ENCODE results near the gene FOXC1.
A peak's percentile ranks its signal among the peaks of the same experiment; 100 is the strongest.

The FOXC1 gene

GRCh38 chr6:1600063-1600763 is 9.5 kb upstream of the FOXC1 start:
- DNase-seq = no peak

- DNase-seq = no peak
These were observed 9.0 kb upstream of the FOXC1 start for GRCh38 chr6:1600764-1601157.

DNA sequence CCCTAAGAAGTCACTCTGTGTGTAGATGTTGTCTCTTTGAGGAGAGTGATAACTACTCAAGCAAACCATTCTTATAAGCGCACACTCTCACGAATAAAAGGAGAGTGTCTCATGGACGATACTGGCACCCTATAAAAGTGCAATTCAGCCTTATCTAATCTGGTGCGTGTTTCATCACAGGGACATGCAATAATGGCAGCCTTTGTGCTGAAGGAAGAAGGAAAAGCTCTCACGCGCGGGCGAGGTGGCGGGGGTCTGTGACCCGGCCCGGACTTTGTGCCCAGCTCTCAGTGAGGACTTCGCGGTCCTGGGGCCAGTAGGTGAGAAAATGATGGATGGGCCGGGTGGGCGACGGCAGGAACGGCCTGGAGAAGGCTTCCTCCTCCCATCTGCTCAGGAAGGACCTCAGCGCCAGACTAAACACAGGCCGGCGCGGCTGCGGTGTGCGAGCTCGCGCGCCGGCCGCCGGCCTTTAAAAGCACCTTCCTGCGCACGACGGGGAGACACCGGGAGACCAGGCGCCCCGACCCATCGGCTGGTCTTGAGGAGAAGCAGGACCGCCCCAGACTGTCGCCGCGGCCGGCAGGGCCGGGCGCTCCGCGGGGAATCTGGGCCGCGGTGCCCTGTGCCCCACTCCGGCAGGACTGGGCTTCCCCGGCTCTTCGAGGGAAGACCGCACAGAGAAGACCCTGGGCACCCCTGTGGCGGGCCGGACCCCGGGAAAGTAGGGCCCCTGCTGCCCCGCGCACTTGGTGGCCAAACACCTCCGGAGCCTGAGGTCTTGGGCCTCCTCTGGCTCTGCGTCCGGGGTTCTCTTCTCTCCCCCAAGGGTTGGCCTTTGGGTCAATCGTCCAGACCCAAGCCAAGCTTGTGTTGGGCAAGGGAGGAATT is 8.3 kb upstream of the FOXC1 start:
- DNase-seq = no peak

DNA sequence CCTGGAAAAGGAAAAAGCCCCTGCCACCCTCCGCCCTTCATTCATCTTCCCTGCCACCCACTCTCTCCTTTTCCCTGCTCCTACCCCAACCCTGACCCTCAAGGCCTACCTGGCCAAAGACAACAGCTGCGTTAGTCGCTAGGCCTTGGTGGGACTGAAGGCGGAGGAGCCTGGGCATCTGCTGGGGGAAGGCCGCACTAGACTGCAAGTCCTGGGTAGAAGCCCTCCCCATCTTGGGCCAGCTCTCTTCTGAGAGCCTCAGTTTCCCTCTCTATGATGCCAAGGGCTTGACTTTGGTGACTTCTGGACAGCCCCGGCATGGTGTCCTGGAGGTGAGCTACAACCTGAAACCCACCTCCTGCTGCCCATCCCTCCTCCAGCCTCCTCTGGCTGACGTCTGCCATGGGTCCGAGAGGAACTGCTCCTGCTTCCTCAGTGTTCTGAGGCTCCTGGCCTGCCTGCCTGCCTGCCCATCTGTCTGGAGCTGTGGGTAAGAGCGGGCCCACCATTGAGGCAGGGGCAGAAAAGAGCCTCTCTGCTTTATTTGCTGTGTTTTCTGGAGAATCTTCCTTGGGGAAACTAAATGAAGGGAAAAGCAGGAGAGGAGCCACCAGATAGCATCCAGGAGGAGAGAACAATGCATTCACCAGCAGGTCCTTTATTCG is 7.5 kb upstream of the FOXC1 start:
- DNase-seq = no peak

- no peak for DNase-seq
These were observed 6.0 kb upstream of the FOXC1 start for GRCh38 chr6:1603708-1604107.

DNA sequence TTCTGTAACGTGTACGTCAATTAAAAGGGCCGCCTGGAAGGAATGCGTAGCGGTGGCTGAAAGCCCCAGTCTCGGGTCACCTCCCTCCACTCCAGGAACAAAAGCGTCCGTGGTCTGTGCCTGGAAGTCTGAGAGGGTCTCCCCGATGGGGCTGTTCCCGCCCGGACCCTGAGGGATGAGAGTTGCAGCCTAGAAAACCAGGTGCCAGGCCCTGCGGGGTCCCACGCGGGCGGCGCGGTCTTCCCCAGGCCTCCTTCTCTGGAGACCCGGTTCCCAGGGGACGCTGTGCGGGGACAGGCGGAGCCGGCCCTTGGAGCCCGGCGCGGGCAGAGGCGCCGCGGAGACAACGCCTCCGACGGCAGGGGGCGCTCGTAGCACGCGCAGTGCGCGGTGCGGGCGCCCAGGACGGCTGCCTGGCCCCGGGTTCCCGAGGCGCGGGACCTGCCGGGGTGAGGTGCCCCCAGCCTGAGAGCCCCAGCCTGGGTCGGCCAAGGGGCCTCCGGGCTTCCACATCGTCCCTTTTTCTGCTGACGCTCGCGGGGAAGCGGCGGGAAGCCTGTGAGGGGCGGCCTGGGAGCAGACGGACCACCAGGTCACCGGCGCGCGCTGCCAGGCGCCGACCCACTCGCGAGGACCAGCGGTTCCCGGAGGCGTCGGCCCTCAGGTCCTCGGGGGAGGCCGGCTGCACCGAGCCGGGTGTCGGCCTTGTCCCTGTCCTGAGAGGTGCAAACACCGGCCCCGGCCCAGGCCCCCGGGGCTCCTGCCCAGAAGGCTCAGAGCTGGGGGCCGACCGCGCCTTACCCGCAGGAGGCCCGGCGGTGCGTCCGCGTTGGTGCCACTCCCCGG is 5.3 kb upstream of the FOXC1 start:
- DNase-seq = peak; percentile 55

- DNase-seq = no peak
These were observed 4.5 kb upstream of the FOXC1 start for GRCh38 chr6:1605004-1605892.

- DNase-seq = no peak
These were observed 3.6 kb upstream of the FOXC1 start for GRCh38 chr6:1605893-1606779.

GRCh38 chr6:1606780-1607515 is 2.8 kb upstream of the FOXC1 start:
- no peak for DNase-seq

- DNase-seq = no peak
These were observed 2.0 kb upstream of the FOXC1 start for GRCh38 chr6:1607516-1608221.

GRCh38 chr6:1608222-1609040 is 1.3 kb upstream of the FOXC1 start:
- DNase-seq = no peak

GRCh38 chr6:1609041-1609647 is 571 bp upstream of the FOXC1 start:
- no peak for DNase-seq

GRCh38 chr6:1610497-1611321 is 994 bp downstream of the FOXC1 start:
- no peak for DNase-seq

DNA sequence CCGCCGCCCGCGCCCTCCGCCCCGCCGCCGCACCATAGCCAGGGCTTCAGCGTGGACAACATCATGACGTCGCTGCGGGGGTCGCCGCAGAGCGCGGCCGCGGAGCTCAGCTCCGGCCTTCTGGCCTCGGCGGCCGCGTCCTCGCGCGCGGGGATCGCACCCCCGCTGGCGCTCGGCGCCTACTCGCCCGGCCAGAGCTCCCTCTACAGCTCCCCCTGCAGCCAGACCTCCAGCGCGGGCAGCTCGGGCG is 1.5 kb downstream of the FOXC1 start:
- DNase-seq = no peak

DNA sequence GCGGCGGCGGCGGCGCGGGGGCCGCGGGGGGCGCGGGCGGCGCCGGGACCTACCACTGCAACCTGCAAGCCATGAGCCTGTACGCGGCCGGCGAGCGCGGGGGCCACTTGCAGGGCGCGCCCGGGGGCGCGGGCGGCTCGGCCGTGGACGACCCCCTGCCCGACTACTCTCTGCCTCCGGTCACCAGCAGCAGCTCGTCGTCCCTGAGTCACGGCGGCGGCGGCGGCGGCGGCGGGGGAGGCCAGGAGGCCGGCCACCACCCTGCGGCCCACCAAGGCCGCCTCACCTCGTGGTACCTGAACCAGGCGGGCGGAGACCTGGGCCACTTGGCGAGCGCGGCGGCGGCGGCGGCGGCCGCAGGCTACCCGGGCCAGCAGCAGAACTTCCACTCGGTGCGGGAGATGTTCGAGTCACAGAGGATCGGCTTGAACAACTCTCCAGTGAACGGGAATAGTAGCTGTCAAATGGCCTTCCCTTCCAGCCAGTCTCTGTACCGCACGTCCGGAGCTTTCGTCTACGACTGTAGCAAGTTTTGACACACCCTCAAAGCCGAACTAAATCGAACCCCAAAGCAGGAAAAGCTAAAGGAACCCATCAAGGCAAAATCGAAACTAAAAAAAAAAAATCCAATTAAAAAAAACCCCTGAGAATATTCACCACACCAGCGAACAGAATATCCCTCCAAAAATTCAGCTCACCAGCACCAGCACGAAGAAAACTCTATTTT is 2.0 kb downstream of the FOXC1 start:
- no peak for DNase-seq

- DNase-seq = no peak
These were observed 2.7 kb downstream of the FOXC1 start for GRCh38 chr6:1612299-1612973.

Data from inflammatory macrophage treated with lipopolysaccharide for 4 hours (primary cell).